Naive thymus-derived CD4-positive, alpha-beta T cell (primary cell): ENCODE data around the gene MMP8. TPM values are rescaled to one million over a fixed set of nuclear protein-coding genes. Genes with fewer than 3 reads are reported as not detected.
A peak's percentile ranks its signal among the peaks of the same experiment; 100 is the strongest.

Experiments used
- ATAC-seq: fragments of 150-1000 bp; cut with Tn5 transposase; 2 replicates; pipeline ENCODE4 v1.10.0; 2021; ENCODE audit warnings: mild to moderate bottlenecking, moderate library complexity
- CTCF ChIA-PET: fragments of 350-600 bp; sonication (Branson Sonifier 250); formaldehyde crosslinking; loops from one replicate; lab custom pipeline; 2021; ENCODE audit warnings: antibody characterized with exemption; lab: Charles Lee
- POLR2A ChIA-PET: fragments of 350-600 bp; sonication (Branson Sonifier 250); formaldehyde crosslinking; loops from one replicate; lab custom pipeline; 2021; ENCODE audit warnings: antibody characterized with exemption, inconsistent platforms; lab: Charles Lee
- DNase-seq, 9 donors: peaks; one replicate each; pipeline versions ENCODE4 v3.0.0 to v3.0.0-alpha.2; 2020 to 2022; ENCODE audit warnings: mixed read lengths in 1 of 9
- H3K27ac ChIP-seq: one replicate; pipeline ENCODE4 v1.7.0; 2013; ENCODE audit warnings: mild to moderate bottlenecking, low read depth, low read length, moderate library complexity
- H3K27me3 ChIP-seq, 2 donors: one replicate each; pipeline ENCODE4 v1.7.0; 2013; ENCODE audit warnings: low read length in 2 of 2, mild to moderate bottlenecking in 2 of 2, moderate library complexity in 2 of 2; ENCODE audit not compliant: control insufficient read depth in 2 of 2, insufficient read depth in 2 of 2
- H3K36me3 ChIP-seq, 3 experiments: 1 replicate in 2 of 3; 2 replicates in 1 of 3; pipeline ENCODE4 v1.7.0; 2013; ENCODE audit warnings: low read length in 3 of 3, mild to moderate bottlenecking in 3 of 3, moderate library complexity in 1 of 3; ENCODE audit not compliant: insufficient read depth in 3 of 3, control insufficient read depth in 2 of 3
- H3K4me1 ChIP-seq, 2 donors: one replicate each; pipeline ENCODE4 v1.7.0; 2013; ENCODE audit warnings: low read length in 2 of 2, mild to moderate bottlenecking in 2 of 2, moderate library complexity in 1 of 2; ENCODE audit not compliant: control insufficient read depth in 2 of 2, insufficient read depth in 2 of 2
- H3K4me3 ChIP-seq: 2 replicates; pipeline ENCODE4 v1.7.0; 2013; ENCODE audit warnings: mild to moderate bottlenecking, low read length
- H3K9me3 ChIP-seq, 3 experiments: 1 replicate in 2 of 3; 2 replicates in 1 of 3; pipeline ENCODE4 v1.7.0; 2013; ENCODE audit warnings: low read length in 3 of 3; ENCODE audit not compliant: control insufficient read depth in 2 of 3
- H3K27ac Mint-ChIP-seq, 9 donors: one replicate each; pipeline ENCODE4 v1.8.0; 2020 to 2022; ENCODE audit warnings: mixed read lengths in 9 of 9, mild to moderate bottlenecking in 8 of 9, moderate library complexity in 5 of 9, inconsistent platforms in 2 of 9
- H3K27me3 Mint-ChIP-seq, 5 donors: one replicate each; pipeline ENCODE4 v1.8.0; 2021 to 2022; ENCODE audit warnings: mixed read lengths in 5 of 5, mild to moderate bottlenecking in 1 of 5
- H3K36me3 Mint-ChIP-seq, 5 donors: one replicate each; pipeline ENCODE4 v1.8.0; 2020 to 2022; ENCODE audit warnings: mixed read lengths in 5 of 5, mild to moderate bottlenecking in 3 of 5, inconsistent platforms in 1 of 5
- H3K4me1 Mint-ChIP-seq, 7 donors: one replicate each; pipeline ENCODE4 v1.8.0; 2020 to 2022; ENCODE audit warnings: mixed read lengths in 7 of 7, mild to moderate bottlenecking in 3 of 7, inconsistent platforms in 1 of 7
- H3K4me3 Mint-ChIP-seq, 10 donors: one replicate each; pipeline ENCODE4 v1.8.0; 2020 to 2022; ENCODE audit warnings: mild to moderate bottlenecking in 10 of 10, mixed read lengths in 10 of 10, moderate library complexity in 6 of 10, inconsistent platforms in 2 of 10
- H3K9me3 Mint-ChIP-seq, 11 donors: one replicate each; pipeline ENCODE4 v1.8.0; 2020 to 2022; ENCODE audit warnings: mixed read lengths in 11 of 11, mild to moderate bottlenecking in 4 of 11, inconsistent platforms in 1 of 11, moderate library complexity in 1 of 11
- intact Hi-C, 2 donors: fragments of 100-400 bp; cut with micrococcal nuclease; formaldehyde crosslinking; loops; one replicate each; pipeline ENCODE4 v1.15.1; 2023
- polyA plus RNA-seq, 2 donors: library from polyadenylated mRNA; unstranded; fragments of 300-500 nt; fragmentation: Illumina TruSeq; gene quantifications; one replicate each; pipeline ENCODE4 v1.2.3, GENCODE V29; 2021
- total RNA-seq, 6 experiments: library from RNA in 5 of 6; stranded (reverse) in 5 of 6; gene quantifications; 1 replicate in 5 of 6; 2 replicates in 1 of 6; pipeline ENCODE4 v1.2.3 and lab custom pipeline; 2021 to 2026

Gene MMP8
- total and polyA plus RNA-seq, 7 experiments from 2014 or later: not detected

DNA sequence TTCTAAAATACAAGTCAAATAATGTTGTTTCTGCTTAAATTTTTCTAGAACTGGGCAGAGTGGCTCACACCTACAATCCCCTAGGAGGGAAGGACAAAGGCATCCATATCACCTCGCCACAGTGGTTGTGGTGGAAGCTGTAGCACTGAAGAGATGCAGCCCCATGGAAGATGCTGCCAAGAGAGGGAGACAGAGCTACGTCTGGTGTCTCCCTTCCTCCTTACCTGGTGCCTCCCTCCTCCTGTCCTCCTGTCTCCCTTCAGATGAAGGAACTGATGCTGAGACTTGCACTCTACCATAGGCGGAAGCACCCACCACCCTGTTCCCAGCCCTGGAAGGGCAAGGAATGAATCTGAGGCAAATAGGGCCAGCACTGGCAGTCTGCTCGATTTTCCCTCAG is 41.5 kb downstream of the MMP8 start:
- Mint-ChIP-seq H3K4me3 (no peak overlapping the region), H3K4me1 (peaks cover 0 to 2% (median 0%) of the 10 kb centered on the region in 7 donors), H3K36me3 (no peaks in the 10 kb centered on the region), H3K27ac (no peak overlapping the region), H3K27me3 (peaks cover 27 to 43% (median 33%) of the 10 kb centered on the region in 5 donors), H3K9me3 (peaks cover 0 to 1% (median 0%) of the 10 kb centered on the region in 11 donors)
- Histone ChIP-seq H3K9me3 (no peaks in the 10 kb centered on the region), H3K4me3 (no peak overlapping the region), H3K27ac (no peak overlapping the region), H3K4me1 (no peaks in the 10 kb centered on the region), H3K27me3 (no peaks in the 10 kb centered on the region), H3K36me3 (no peaks in the 10 kb centered on the region)
- intact Hi-C loops: no loop called here
- CTCF ChIA-PET: no interaction called here
- POLR2A ChIA-PET: no interaction called here
- ATAC-seq (no peak), DNase-seq (no peak)

DNA sequence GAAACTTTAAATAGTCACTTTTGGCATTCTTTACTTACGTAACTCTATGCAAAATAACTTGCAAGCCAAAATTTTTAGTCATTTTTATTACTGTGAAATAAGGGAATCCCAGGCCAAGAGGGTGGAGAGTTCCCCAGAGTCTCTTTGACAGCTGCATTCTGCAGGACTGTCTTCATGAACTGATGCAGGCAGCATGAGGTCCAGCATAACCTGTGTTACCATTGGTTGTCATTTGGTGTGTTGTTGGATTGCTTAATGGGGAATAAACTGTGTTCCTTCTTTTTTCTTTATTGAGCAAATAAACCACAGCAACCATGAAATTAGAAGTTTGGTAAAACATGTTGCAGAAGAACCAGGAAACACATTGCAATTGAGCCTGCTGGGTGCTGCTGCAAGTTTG is 43.8 kb downstream of the MMP8 start:
- no peaks in the 10 kb centered on the region for H3K36me3 Mint-ChIP-seq
- CTCF ChIA-PET: no interaction called here
- intact Hi-C loops: no loop called here
- POLR2A ChIA-PET: no interaction called here
- H3K4me3 Mint-ChIP-seq: no peak overlapping the region
- no peaks in the 10 kb centered on the region for H3K36me3 ChIP-seq
- no peaks in the 10 kb centered on the region for H3K9me3 ChIP-seq
- H3K27me3 Mint-ChIP-seq: peaks cover 25 to 39% (median 33%) of the 10 kb centered on the region in 5 donors
- H3K4me3 ChIP-seq: no peak overlapping the region
- H3K27ac ChIP-seq: no peak overlapping the region
- no peaks in the 10 kb centered on the region for H3K4me1 ChIP-seq
- H3K27ac Mint-ChIP-seq: no peak overlapping the region
- ATAC-seq (peak; percentile 69), DNase-seq (no peak)
- H3K9me3 Mint-ChIP-seq: no peaks in the 10 kb centered on the region
- peaks cover 0 to 2% (median 0%) of the 10 kb centered on the region in 7 donors for H3K4me1 Mint-ChIP-seq
- no peaks in the 10 kb centered on the region for H3K27me3 ChIP-seq

GRCh38 chr11:102678022-102678421 is 46.7 kb downstream of the MMP8 start:
- ChIA-PET CTCF (no interaction called here), POLR2A (no interaction called here)
- Mint-ChIP-seq H3K27ac (no peak overlapping the region), H3K27me3 (peaks cover 15 to 32% (median 25%) of the 10 kb centered on the region in 5 donors), H3K36me3 (peaks cover 0 to 3% (median 0%) of the 10 kb centered on the region in 5 donors), H3K4me3 (no peak overlapping the region), H3K9me3 (no peaks in the 10 kb centered on the region), H3K4me1 (peaks cover 0 to 2% (median 0%) of the 10 kb centered on the region in 7 donors)
- H3K27ac ChIP-seq: no peak overlapping the region
- no peaks in the 10 kb centered on the region for H3K4me1 ChIP-seq
- intact Hi-C loops: no loop called here
- DNase-seq (no peak), ATAC-seq (no peak)
- no peak overlapping the region for H3K4me3 ChIP-seq
- H3K36me3 ChIP-seq: no peaks in the 10 kb centered on the region
- no peaks in the 10 kb centered on the region for H3K9me3 ChIP-seq
- no peaks in the 10 kb centered on the region for H3K27me3 ChIP-seq

- DNase-seq (no peak), ATAC-seq (no peak)
- intact Hi-C loops: no loop called here
- Mint-ChIP-seq H3K4me3 (no peak overlapping the region), H3K9me3 (no peaks in the 10 kb centered on the region), H3K27ac (no peak overlapping the region), H3K4me1 (peaks cover 0 to 2% (median 0%) of the 10 kb centered on the region in 7 donors), H3K27me3 (peaks cover 9 to 23% (median 17%) of the 10 kb centered on the region in 5 donors), H3K36me3 (peaks cover 0 to 3% (median 0%) of the 10 kb centered on the region in 5 donors)
- ChIA-PET POLR2A (no interaction called here), CTCF (interaction anchor here (1.0 kb wide), 1 partner anchor 10 kb away, joined by 4 read pairs; no protein-coding TSS in a partner anchor)
- no peak overlapping the region for H3K4me3 ChIP-seq
- no peaks in the 10 kb centered on the region for H3K27me3 ChIP-seq
- no peaks in the 10 kb centered on the region for H3K9me3 ChIP-seq
- H3K4me1 ChIP-seq: no peaks in the 10 kb centered on the region
- H3K36me3 ChIP-seq: no peaks in the 10 kb centered on the region
- H3K27ac ChIP-seq: no peak overlapping the region
Measured at GRCh38 chr11:102676084-102676483, 48.7 kb downstream of the MMP8 start.

- Mint-ChIP-seq H3K27me3 (peaks cover 0 to 17% (median 5%) of the 10 kb centered on the region in 5 donors), H3K4me3 (no peak overlapping the region), H3K9me3 (no peaks in the 10 kb centered on the region), H3K4me1 (no peaks in the 10 kb centered on the region), H3K36me3 (peaks cover 0 to under 1% (median 0%) of the 10 kb centered on the region in 5 donors), H3K27ac (no peak overlapping the region)
- ChIA-PET CTCF (interaction anchor here (0.6 kb wide), 1 partner anchor 382 kb away, joined by 4 read pairs; no protein-coding TSS in a partner anchor), POLR2A (no interaction called here)
- Histone ChIP-seq H3K36me3 (no peaks in the 10 kb centered on the region), H3K27me3 (no peaks in the 10 kb centered on the region), H3K27ac (no peak overlapping the region), H3K4me1 (no peaks in the 10 kb centered on the region), H3K4me3 (no peak overlapping the region), H3K9me3 (no peaks in the 10 kb centered on the region)
- DNase-seq: no peak
- intact Hi-C loops: no loop called here
- ATAC-seq: no peak
Measured at GRCh38 chr11:102669664-102670063, 55.1 kb downstream of the MMP8 start.

GRCh38 chr11:102666331-102666957 is 58.3 kb downstream of the MMP8 start:
- no peaks in the 10 kb centered on the region for H3K36me3 Mint-ChIP-seq
- peak; percentile 51 for ATAC-seq
- Histone ChIP-seq H3K27me3 (no peaks in the 10 kb centered on the region), H3K36me3 (no peaks in the 10 kb centered on the region), H3K4me3 (no peak overlapping the region), H3K27ac (no peak overlapping the region), H3K4me1 (no peaks in the 10 kb centered on the region), H3K9me3 (no peaks in the 10 kb centered on the region)
- H3K27me3 Mint-ChIP-seq: peaks cover 0 to 15% (median 6%) of the 10 kb centered on the region in 5 donors
- no peaks in the 10 kb centered on the region for H3K4me1 Mint-ChIP-seq
- no peak overlapping the region for H3K27ac Mint-ChIP-seq
- H3K4me3 Mint-ChIP-seq: no peak overlapping the region
- H3K9me3 Mint-ChIP-seq: no peaks in the 10 kb centered on the region
- ChIA-PET POLR2A (interaction anchor here (1.1 to 2.0 kb wide), 2 partner anchors 325 to 347 kb away, joined by 3 to 6 read pairs; no protein-coding TSS in a partner anchor), CTCF (interaction anchor here (0.6 to 3.4 kb wide), 17 partner anchors 9 to 806 kb away, joined by 3 to 36 read pairs (median 5); no protein-coding TSS in a partner anchor)
- intact Hi-C loops: loop anchor here (1.0 to 2.0 kb wide), 7 partner anchors 171 to 806 kb away; no protein-coding TSS in a partner anchor
- peak in 7 of 9 donors; percentile 4 to 42 (median 23) for DNase-seq
